Endodermal cell (in vitro differentiated cells): ENCODE data around the gene CELF4. TPM values are rescaled to one million over a fixed set of nuclear protein-coding genes. Genes with fewer than 3 reads are reported as not detected.
A peak's percentile ranks its signal among the peaks of the same experiment; 100 is the strongest.

Experiments used
- DNase-seq: peaks from one replicate; pipeline ENCODE4 v3.0.0-alpha.2; 2017
- H3K27ac ChIP-seq: 2 replicates; pipeline ENCODE4 v1.5.1; 2013; ENCODE audit warnings: mild to moderate bottlenecking, low read depth, low read length, moderate library complexity
- H3K27me3 ChIP-seq: 2 replicates; pipeline ENCODE4 v1.6.1; 2013; ENCODE audit warnings: mild to moderate bottlenecking, low read length, moderate library complexity; ENCODE audit not compliant: insufficient read depth, control insufficient read depth, poor library complexity, severe bottlenecking
- H3K36me3 ChIP-seq: 2 replicates; pipeline ENCODE4 v1.7.0; 2013; ENCODE audit warnings: mild to moderate bottlenecking, low read length, moderate library complexity; ENCODE audit not compliant: control insufficient read depth, insufficient read depth
- H3K4me1 ChIP-seq: one replicate; pipeline ENCODE4 v1.7.0; 2013; ENCODE audit warnings: low read length; ENCODE audit not compliant: control insufficient read depth, insufficient read depth
- H3K4me3 ChIP-seq: 2 replicates; pipeline ENCODE4 v1.5.1; 2013; ENCODE audit warnings: mild to moderate bottlenecking, low read length, moderate library complexity
- H3K9ac ChIP-seq: 2 replicates; pipeline ENCODE4 v1.6.1; 2013; ENCODE audit warnings: mild to moderate bottlenecking, low read length, moderate library complexity; ENCODE audit not compliant: poor library complexity, severe bottlenecking; ENCODE audit errors: extremely low read depth
- H3K9me3 ChIP-seq: 2 replicates; pipeline ENCODE4 v1.6.1; 2013; ENCODE audit warnings: mild to moderate bottlenecking, low read length, moderate library complexity; ENCODE audit not compliant: control insufficient read depth
- H3K27ac Mint-ChIP-seq: 2 replicates; pipeline ENCODE4 v1.8.0; 2020; ENCODE audit warnings: mixed read lengths
- H3K27me3 Mint-ChIP-seq: 2 replicates; pipeline ENCODE4 v1.8.0; 2021; ENCODE audit warnings: mild to moderate bottlenecking, mixed read lengths; ENCODE audit not compliant: insufficient read depth
- H3K36me3 Mint-ChIP-seq: 2 replicates; pipeline ENCODE4 v1.8.0; 2020; ENCODE audit warnings: low read depth, mixed read lengths
- H3K4me1 Mint-ChIP-seq: 2 replicates; pipeline ENCODE4 v1.8.0; 2020; ENCODE audit warnings: mixed read lengths
- H3K4me3 Mint-ChIP-seq: 2 replicates; pipeline ENCODE4 v1.8.0; 2020; ENCODE audit warnings: mild to moderate bottlenecking, moderate library complexity, mixed read lengths
- H3K9me3 Mint-ChIP-seq: 2 replicates; pipeline ENCODE4 v1.8.0; 2020; ENCODE audit warnings: mild to moderate bottlenecking, mixed read lengths
- CTCF ChIP-seq: fragments of 200-600 bp; sonication (generic); conservative IDR thresholded peaks from 2 replicates; pipeline ENCODE4 v1.5.0; 2021; ENCODE audit warnings: antibody characterized with exemption, mild to moderate bottlenecking
- WGBS, 2 experiments: methylation state at CpG; one replicate each; pipeline versions ENCODE4 v1.1.5 to v1.1.7; 2013; ENCODE audit warnings: missing lambda C conversion rate in 2 of 2, mixed read lengths in 1 of 2; ENCODE audit not compliant: insufficient coverage in 1 of 2, insufficient read length in 1 of 2; 5-methylcytosine and 5-hydroxymethylcytosine counted together
- total RNA-seq, 2 donors: library from RNA; stranded (reverse); fragmentation: NEBNext Ultra II Directional in 1 of 2; extraction: Animal tissue kit (Norgen Biotek cat#: 25700) in 1 of 2; gene quantifications; 2 replicates in 1 of 2; 3 replicates in 1 of 2; pipeline ENCODE4 v1.2.1, GENCODE V29; 2021

The CELF4 gene
- total RNA-seq, 2 donors from 2014 or later = 5.7 to 6.7 TPM

GRCh38 chr18:37244618-37245017 is 321.0 kb downstream of the CELF4 start:
- no peak for TF ChIP-seq CTCF
- Mint-ChIP-seq H3K9me3 (no peaks in the 10 kb centered on the region), H3K36me3 (peaks cover 4% of the 10 kb centered on the region), H3K27ac (no peak overlapping the region), H3K4me3 (no peak overlapping the region), H3K27me3 (peaks cover 59% of the 10 kb centered on the region), H3K4me1 (peaks cover 16% of the 10 kb centered on the region)
- DNase-seq = no peak
- WGBS, 2 experiments = 92 to 93% methylated on average over 10 to 13 of the region's 13 CpGs
- H3K9ac ChIP-seq = no peak overlapping the region
- H3K4me3 ChIP-seq = no peak overlapping the region
- peaks cover 58% of the 10 kb centered on the region for H3K27me3 ChIP-seq
- H3K9me3 ChIP-seq = no peaks in the 10 kb centered on the region
- no peak overlapping the region for H3K27ac ChIP-seq
- H3K36me3 ChIP-seq = no peaks in the 10 kb centered on the region
- no peaks in the 10 kb centered on the region for H3K4me1 ChIP-seq

- Histone ChIP-seq H3K36me3 (no peaks in the 10 kb centered on the region), H3K9ac (no peak overlapping the region), H3K27me3 (peaks cover 67% of the 10 kb centered on the region), H3K9me3 (no peaks in the 10 kb centered on the region), H3K4me3 (no peak overlapping the region), H3K27ac (no peak overlapping the region), H3K4me1 (no peaks in the 10 kb centered on the region)
- 29% methylated on average over 36 of the region's 36 CpGs; no CpG with 5 or more reads in 1 of the 2 experiments for WGBS, 2 experiments
- Mint-ChIP-seq H3K27ac (no peak overlapping the region), H3K9me3 (no peaks in the 10 kb centered on the region), H3K36me3 (peaks cover 4% of the 10 kb centered on the region), H3K4me3 (peak overlapping the region; percentile 29), H3K4me1 (peaks cover 20% of the 10 kb centered on the region), H3K27me3 (peaks cover 68% of the 10 kb centered on the region)
- no peak for TF ChIP-seq CTCF
- DNase-seq = peak; percentile 69
Observed at GRCh38 chr18:37243741-37244140, 321.9 kb downstream of the CELF4 start.

DNA sequence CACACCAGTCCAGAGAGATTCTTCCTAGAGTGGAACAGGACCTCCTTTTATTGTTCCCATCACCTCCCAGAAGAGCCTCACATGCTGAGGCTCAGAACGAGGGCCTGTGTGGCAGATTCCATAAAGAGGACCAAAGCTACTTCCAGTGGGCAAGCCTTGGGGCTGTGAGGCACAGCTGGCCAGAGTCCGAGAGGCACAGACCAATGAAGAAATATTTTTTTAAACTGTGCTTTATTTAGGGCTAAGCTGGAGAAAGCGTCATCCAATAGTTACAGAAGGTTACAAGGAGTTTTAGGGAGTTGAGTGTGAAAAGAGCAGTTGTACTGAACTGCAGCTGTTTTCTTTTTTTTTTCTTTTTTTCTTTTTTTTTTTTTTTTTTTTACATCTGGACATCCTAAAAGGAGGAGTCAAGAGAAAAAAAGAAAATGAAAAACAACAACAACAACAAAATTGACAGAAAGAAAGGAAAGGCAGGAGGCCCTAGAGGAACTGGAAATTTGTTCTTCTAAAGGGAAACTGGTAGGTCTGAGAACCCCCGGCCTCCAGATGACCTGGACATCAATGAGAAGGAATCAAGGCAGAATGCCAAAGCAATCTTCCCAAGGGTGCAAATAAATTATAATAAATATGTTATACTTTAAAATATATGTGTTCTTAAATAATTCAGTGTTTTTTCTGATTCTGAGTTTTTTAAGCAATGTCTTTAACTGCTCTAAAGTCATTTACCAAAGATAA is 322.6 kb downstream of the CELF4 start:
- TF ChIP-seq CTCF = no peak
- WGBS, 2 experiments = 88 to 92% methylated on average over 1 to 4 of the region's 4 CpGs
- Histone ChIP-seq H3K36me3 (no peaks in the 10 kb centered on the region), H3K27me3 (peaks cover 74% of the 10 kb centered on the region), H3K9ac (no peak overlapping the region), H3K9me3 (no peaks in the 10 kb centered on the region), H3K4me1 (no peaks in the 10 kb centered on the region), H3K4me3 (no peak overlapping the region), H3K27ac (no peak overlapping the region)
- peaks cover 15% of the 10 kb centered on the region for H3K4me1 Mint-ChIP-seq
- H3K4me3 Mint-ChIP-seq = peak overlapping the region; percentile 29
- H3K27ac Mint-ChIP-seq = no peak overlapping the region
- DNase-seq = no peak
- H3K36me3 Mint-ChIP-seq = peaks cover 4% of the 10 kb centered on the region
- no peaks in the 10 kb centered on the region for H3K9me3 Mint-ChIP-seq
- peaks cover 70% of the 10 kb centered on the region for H3K27me3 Mint-ChIP-seq
